Activated CD8-positive, alpha-beta T cell treated with anti-CD3 and anti-CD28 coated beads for 36 hours (primary cell): ENCODE results near the gene TCEA2. TPM values are rescaled to one million over a fixed set of nuclear protein-coding genes. Genes with fewer than 3 reads are reported as not detected.
A peak's percentile ranks its signal among the peaks of the same experiment; 100 is the strongest.

Experiments used
- ATAC-seq: fragments of 200-7000 bp; cut with Tn5 transposase; one replicate; pipeline ENCODE4 v1.10.0; 2021; ENCODE audit warnings: mild to moderate bottlenecking, moderate library complexity
- CTCF ChIA-PET: fragments of 350-600 bp; sonication (Branson Sonifier 250); formaldehyde crosslinking; loops from one replicate; lab custom pipeline; 2021; ENCODE audit warnings: antibody characterized with exemption; lab: Charles Lee
- POLR2A ChIA-PET: fragments of 350-600 bp; sonication (Branson Sonifier 250); formaldehyde crosslinking; loops from one replicate; lab custom pipeline; 2021; ENCODE audit warnings: antibody characterized with exemption; lab: Charles Lee
- DNase-seq: peaks from one replicate; pipeline ENCODE4 v3.0.0-alpha.2; 2020
- H3K27ac Mint-ChIP-seq: one replicate; pipeline ENCODE4 v1.8.0; 2021; ENCODE audit warnings: mild to moderate bottlenecking, mixed read lengths
- H3K27me3 Mint-ChIP-seq: one replicate; pipeline ENCODE4 v1.8.0; 2021; ENCODE audit warnings: mixed read lengths
- H3K36me3 Mint-ChIP-seq: one replicate; pipeline ENCODE4 v1.8.0; 2021; ENCODE audit warnings: low read depth, mixed read lengths
- H3K4me1 Mint-ChIP-seq: one replicate; pipeline ENCODE4 v1.8.0; 2021; ENCODE audit warnings: low read depth, mixed read lengths
- H3K4me3 Mint-ChIP-seq: one replicate; pipeline ENCODE4 v1.8.0; 2021; ENCODE audit warnings: mild to moderate bottlenecking, moderate library complexity, mixed read lengths
- H3K9me3 Mint-ChIP-seq: one replicate; pipeline ENCODE4 v1.8.0; 2021; ENCODE audit warnings: mixed read lengths
- intact Hi-C: fragments of 100-400 bp; cut with micrococcal nuclease; formaldehyde crosslinking; loops from one replicate; pipeline ENCODE4 v1.10.0; 2022
- total RNA-seq, 2 experiments: library from RNA; stranded (reverse); gene quantifications; one replicate each; pipeline ENCODE4 v1.2.3, GENCODE V29; 2021
- TF ChIP-seq, protein P1 (sequence below): fragments of 200-600 bp; IDR thresholded peaks from one replicate; pipeline ENCODE4 v1.8.0; 2022; ENCODE audit warnings: antibody characterized with exemption, mild to moderate bottlenecking

Gene TCEA2
- total RNA-seq, 2 experiments from 2014 or later = 30.0 to 33.0 TPM

DNA sequence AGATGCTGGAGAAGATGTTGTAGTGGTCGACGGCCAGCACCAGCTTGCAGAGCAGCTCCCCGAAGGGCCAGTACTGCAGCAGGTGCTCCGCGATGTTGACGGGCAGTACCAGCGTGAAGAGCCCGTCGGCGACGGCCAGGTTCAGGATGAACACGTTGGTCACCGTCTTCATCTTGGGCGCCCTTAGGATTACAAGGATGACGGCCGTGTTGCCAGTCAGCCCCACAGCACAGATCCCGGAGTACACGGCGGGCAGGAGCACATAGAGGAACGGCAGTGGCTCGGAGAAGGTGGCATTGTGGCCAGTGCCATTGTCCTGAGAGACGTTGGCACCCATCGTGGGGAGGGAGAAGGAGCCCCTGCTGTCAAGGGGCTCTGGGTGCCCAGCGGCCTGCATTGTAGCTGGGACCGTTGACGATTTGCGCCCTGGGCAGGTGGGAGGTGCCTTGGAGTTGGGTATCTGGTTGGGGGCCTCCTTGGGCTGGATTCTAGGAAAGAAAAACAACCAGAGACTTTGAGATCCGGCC, 43.5 kb downstream of the TCEA2 start:
- CTCF ChIA-PET = no interaction called here
- POLR2A ChIA-PET = no interaction called here
- peaks cover 11% of the 10 kb centered on the region for H3K27me3 Mint-ChIP-seq
- no peaks in the 10 kb centered on the region for H3K9me3 Mint-ChIP-seq
- ATAC-seq (no peak), DNase-seq (no peak)
- TF ChIP-seq, protein P1, sequence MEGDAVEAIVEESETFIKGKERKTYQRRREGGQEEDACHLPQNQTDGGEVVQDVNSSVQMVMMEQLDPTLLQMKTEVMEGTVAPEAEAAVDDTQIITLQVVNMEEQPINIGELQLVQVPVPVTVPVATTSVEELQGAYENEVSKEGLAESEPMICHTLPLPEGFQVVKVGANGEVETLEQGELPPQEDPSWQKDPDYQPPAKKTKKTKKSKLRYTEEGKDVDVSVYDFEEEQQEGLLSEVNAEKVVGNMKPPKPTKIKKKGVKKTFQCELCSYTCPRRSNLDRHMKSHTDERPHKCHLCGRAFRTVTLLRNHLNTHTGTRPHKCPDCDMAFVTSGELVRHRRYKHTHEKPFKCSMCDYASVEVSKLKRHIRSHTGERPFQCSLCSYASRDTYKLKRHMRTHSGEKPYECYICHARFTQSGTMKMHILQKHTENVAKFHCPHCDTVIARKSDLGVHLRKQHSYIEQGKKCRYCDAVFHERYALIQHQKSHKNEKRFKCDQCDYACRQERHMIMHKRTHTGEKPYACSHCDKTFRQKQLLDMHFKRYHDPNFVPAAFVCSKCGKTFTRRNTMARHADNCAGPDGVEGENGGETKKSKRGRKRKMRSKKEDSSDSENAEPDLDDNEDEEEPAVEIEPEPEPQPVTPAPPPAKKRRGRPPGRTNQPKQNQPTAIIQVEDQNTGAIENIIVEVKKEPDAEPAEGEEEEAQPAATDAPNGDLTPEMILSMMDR = no peak
- H3K27ac Mint-ChIP-seq = no peak overlapping the region
- no peaks in the 10 kb centered on the region for H3K36me3 Mint-ChIP-seq
- intact Hi-C loops = no loop called here
- H3K4me1 Mint-ChIP-seq = peaks cover 5% of the 10 kb centered on the region
- no peak overlapping the region for H3K4me3 Mint-ChIP-seq

DNA sequence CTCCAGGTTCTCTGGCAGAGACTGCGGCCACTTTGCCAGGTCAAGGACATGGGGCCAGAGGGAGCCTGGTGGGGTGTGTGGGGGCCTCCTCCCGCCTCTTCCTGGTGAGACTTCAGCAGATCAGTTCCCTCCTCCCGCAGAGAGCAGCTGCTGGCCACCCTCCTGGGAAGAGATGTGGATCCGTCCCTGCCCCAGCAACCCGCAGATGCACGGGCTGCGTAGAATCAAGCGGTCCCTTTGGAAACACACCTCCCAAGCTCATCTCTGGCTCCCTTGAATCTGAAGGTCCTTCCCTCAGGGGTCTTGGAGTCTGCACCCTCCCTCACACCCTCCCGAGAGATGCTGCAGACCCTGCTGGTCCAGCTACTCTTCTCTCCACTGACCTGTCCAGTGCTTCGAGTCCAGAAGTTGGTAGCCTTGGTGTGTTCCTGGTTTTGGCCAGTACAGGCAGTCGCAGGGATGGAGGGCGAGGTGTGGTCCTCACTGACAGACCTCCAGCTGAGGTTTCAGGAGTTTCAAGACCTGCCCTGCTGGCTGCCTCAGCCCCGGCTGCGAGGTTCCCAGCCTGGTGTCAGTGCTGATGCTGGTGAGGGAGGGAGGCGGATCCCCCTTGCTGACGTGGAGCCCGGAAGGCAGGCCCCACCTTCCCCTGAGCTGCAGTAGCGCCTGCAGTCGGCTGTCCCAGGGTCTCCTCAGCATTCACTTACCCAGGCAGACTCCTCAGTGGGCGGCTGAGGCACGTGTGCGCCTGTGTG, 44.2 kb downstream of the TCEA2 start, which contains the start of gene NPBWR2:
TSS of gene NPBWR2 (minus strand) at position 585 of the 755 bp plus-strand sequence. CDS start 734 bp downstream, outside the sequence.
- ChIA-PET CTCF (interaction anchor here (0.6 to 1.5 kb wide), 2 partner anchors 13 to 23 kb away, joined by 3 to 6 read pairs; partner anchors contain the start of gene LKAAEAR1), POLR2A (no interaction called here)
- intact Hi-C loops = no loop called here
- H3K4me1 Mint-ChIP-seq = peaks cover 4% of the 10 kb centered on the region
- no peak within 1 kb of the TSS for H3K4me3 Mint-ChIP-seq
- H3K27ac Mint-ChIP-seq = no peak within 1 kb of the TSS
- no peaks in the 10 kb centered on the region for H3K36me3 Mint-ChIP-seq
- H3K9me3 Mint-ChIP-seq = no peaks in the 10 kb centered on the region
- TF ChIP-seq, protein P1 = no peak
- DNase-seq (peak; percentile 63), ATAC-seq (peak; percentile 85)
- peaks cover 10% of the 10 kb centered on the region for H3K27me3 Mint-ChIP-seq

DNA sequence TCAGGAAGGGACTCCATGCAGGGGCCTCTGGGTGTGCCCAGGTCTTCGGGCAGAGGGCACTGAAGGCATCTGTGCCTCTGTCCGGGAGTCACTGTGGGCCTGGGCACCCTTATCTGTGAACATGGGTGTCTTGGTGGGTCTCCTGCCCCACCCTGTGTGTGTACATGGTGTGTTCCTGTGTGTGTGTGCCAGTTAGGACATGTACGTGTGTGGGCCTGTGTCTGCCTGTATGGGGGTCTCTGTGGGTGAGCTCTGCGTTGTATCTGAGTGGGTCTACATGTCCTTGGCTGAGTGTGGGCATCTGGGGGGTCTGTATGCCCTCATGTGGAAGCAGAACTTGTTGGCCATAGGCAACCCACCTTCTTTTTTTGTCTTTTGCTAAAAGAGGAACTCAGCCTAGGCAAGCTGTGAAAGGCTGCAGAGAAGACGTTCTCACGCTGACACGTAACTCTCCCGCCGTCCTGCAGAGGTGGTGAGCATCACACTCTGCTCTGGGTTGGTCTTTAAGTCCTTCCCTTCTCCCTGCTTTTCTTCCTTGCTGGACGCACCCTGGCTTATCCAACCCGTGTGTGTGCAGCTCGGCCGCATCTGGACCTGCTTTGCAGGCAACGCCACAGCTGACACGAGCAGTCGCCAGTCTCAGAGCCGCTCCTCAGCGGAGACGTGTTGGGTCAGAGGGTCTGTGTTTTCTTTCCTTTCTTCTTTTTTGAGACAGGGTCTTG, 44.9 kb downstream of the TCEA2 start:
- CTCF ChIA-PET = interaction anchor here (0.6 to 1.5 kb wide), 2 partner anchors 12 to 24 kb away, joined by 3 to 6 read pairs; partner anchors contain the start of gene LKAAEAR1
- no peak for DNase-seq
- H3K27ac Mint-ChIP-seq = no peak overlapping the region

DNA sequence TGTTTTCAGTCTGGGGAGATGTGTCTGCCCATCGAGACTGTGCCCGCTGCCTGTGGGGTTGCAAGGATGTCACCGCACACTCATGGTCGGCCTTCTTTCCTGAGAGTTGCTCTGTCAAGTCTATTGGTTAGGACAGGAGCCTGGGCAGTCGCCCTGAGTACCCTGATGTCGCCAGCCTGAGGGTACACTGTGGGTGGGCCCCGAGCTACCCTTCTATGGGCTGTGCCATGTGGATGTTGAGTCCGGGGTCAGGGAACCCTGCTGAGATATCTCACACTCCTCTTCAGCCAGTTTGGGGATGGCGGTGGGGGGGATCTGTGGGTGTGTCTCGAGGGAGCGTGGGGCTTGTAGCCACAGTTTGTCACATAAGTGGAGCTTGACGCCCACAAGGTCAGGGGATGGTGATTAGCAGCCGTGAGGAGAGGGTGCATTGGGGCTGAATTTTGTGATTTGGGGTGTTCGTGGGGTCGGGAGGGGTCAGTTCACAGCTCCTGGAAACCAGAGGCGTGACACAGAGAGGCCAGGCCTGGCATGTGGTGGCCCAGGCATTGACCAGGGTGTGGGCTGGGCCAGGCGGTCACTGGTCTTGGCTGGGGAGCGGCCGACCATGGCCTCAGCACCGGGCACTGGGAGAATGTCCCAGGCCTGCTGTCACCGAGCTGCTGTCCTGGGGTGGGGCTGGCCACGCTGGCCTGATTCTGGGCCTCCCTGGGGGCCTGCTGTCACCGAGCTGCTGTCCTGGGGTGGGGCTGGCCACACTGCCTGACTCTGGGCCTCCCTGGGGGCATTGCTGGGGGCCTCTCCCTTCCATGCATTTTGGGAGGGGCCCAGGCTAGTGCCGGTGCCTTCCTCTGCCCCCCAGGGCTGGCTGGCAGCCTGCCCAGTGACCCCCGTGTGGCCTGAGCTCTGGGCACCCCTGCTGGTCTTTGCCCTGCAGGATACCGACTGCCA, 46.0 kb downstream of the TCEA2 start:
- DNase-seq (no peak), ATAC-seq (no peak)
- ChIA-PET CTCF (interaction anchor here (0.7 to 1.0 kb wide), 2 partner anchors 9 to 26 kb away, joined by 3 read pairs; no protein-coding TSS in a partner anchor), POLR2A (interaction anchor here (0.7 kb wide), 1 partner anchor 108 kb away, joined by 4 read pairs; no protein-coding TSS in a partner anchor)
- peaks cover 4% of the 10 kb centered on the region for H3K4me1 Mint-ChIP-seq
- no peaks in the 10 kb centered on the region for H3K36me3 Mint-ChIP-seq
- TF ChIP-seq, protein P1 = no peak
- no peaks in the 10 kb centered on the region for H3K9me3 Mint-ChIP-seq
- intact Hi-C loops = no loop called here
- no peak overlapping the region for H3K4me3 Mint-ChIP-seq
- H3K27me3 Mint-ChIP-seq = no peaks in the 10 kb centered on the region
- H3K27ac Mint-ChIP-seq = no peak overlapping the region

More for the DNA sequence above, 44.9 kb downstream of the TCEA2 start:
- intact Hi-C loops = no loop called here
- POLR2A ChIA-PET = no interaction called here
- Mint-ChIP-seq H3K4me3 (no peak overlapping the region), H3K36me3 (no peaks in the 10 kb centered on the region), H3K9me3 (no peaks in the 10 kb centered on the region), H3K4me1 (peaks cover 4% of the 10 kb centered on the region), H3K27me3 (peaks cover 6% of the 10 kb centered on the region)
- TF ChIP-seq, protein P1 = no peak
- ATAC-seq = no peak
